Skeletal muscle cell (primary cell): ENCODE results near the gene IRF2BP1.
A peak's percentile ranks its signal among the peaks of the same experiment; 100 is the strongest.

Experiments used
- DNase-seq: peaks from one replicate; pipeline ENCODE4 v3.0.0-alpha.2; 2010; ENCODE audit warnings: low read depth
- H3K4me3 ChIP-seq: 2 replicates; pipeline ENCODE4 v1.5.1; 2011; ENCODE audit warnings: low read depth, mild to moderate bottlenecking, control low read depth, low read length, moderate library complexity

The IRF2BP1 gene, protein sequence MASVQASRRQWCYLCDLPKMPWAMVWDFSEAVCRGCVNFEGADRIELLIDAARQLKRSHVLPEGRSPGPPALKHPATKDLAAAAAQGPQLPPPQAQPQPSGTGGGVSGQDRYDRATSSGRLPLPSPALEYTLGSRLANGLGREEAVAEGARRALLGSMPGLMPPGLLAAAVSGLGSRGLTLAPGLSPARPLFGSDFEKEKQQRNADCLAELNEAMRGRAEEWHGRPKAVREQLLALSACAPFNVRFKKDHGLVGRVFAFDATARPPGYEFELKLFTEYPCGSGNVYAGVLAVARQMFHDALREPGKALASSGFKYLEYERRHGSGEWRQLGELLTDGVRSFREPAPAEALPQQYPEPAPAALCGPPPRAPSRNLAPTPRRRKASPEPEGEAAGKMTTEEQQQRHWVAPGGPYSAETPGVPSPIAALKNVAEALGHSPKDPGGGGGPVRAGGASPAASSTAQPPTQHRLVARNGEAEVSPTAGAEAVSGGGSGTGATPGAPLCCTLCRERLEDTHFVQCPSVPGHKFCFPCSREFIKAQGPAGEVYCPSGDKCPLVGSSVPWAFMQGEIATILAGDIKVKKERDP

DNA sequence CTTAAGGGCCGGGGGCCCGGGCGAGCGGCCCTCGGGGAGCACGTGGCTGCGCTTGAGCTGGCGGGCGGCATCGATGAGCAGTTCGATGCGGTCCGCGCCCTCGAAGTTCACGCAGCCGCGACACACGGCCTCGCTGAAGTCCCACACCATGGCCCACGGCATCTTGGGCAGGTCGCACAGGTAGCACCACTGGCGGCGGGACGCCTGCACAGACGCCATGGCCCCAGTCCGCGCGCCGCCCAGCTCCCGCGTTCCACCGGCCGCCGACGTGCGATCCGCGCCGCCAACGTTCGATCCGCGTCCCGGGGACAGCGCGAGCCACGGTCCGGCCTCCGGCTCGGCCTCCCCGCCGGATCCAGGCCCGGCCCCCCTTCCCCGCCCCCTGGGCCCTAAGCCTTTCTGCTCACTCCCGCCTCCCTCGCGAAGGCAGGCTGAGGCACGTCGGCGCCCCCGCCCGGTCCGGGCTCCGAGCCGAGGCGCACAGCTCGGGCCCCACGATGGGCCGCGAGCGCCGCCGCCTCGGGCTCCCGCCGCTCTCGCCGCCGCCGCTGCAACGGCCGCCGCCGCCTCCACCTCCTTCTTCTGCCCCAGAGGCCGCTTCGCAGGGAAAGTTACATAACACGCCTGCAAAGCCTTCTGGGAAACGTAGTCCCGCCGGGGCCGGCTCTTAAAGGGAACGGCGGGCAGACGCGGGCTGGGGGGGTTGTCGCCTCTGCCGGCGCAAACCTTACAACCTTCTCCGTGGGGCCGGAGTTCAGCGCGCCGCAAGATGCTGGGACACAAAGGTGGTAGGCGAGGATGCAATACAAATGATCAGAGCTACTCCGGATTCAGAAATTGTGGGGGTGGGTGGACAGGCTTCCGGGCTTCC, at the start of gene IRF2BP1:
TSS of gene IRF2BP1 (minus strand) at position 586 of the 871 bp plus-strand sequence. CDS start at position 219, 367 bp downstream.
- H3K4me3 ChIP-seq: peak within 1 kb of the TSS; percentile 66
- DNase-seq: peak; percentile 79

DNA sequence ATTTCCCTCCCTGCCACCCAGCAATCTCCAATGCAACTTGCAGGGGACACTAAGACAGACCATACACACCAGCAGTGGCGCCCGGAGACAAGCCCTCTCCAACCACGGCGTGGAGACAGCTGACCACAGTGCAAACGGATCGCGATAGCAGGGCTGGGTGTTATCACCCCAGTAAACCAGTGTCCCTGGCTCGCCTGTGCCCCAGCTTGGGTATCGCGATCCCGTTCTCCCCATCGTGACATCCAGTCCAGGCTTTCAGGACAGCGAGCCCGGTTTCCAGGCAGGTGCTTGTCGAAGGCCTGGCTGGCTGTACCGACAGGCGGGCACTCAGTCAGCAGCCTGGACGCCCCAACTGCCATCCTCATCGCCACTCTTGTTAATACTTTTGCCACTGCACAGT, 49.3 kb upstream of the IRF2BP1 start:
- no peak for DNase-seq
- no peak overlapping the region for H3K4me3 ChIP-seq

DNA sequence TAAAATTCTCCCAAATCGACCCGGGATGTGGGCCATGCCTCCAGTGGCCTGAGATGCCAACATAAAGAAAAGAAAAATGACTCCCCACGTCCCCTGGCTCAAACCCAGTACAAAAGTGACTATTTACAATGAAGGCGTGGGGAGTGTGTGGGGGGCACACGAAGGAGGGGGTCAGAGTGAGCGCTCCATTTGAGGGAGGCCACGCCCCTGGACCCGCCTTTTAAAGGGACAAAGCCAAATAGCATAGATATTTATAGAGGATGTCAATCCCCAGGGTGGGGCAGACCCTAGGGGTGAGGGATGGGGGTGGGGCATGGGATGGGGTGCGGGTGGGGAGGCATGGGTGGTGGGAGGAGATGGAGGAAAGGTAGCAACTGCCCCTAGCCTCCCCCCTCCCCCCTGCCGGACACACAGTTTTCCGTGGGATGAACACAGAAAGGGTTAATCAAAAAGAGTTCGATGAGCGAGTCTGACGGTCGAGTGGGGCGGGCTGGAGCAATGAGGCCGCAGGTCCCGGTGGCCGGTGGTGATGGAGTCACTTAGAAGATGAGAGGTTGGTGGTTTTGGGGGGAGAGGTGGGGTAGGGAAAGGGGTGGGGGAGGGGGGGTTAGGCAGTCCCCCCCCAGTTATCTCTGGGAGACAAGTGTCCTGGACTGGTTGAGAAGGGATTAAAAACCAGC, 48.8 kb upstream of the IRF2BP1 start:
- no peak overlapping the region for H3K4me3 ChIP-seq
- DNase-seq: no peak

DNA sequence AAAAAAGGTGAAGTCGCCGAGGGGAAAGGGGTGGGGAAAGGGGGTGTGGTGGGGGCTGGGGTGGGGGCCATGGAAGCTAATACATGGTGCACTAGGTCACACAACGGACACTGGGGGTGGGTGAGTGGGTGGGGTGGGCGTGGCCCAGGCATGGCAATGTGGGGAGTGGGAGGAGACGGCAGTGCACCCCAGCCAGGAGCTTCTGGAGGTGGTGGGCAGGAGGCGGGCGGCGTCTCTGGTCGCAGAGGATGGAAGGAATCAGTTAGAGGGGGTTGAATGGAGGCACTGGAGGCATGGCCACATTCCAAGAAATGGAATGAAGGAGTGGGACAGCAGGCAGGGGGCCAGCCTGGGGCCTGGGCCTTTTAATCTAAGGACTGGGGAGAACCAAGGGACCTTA, 47.8 kb upstream of the IRF2BP1 start:
- DNase-seq: no peak
- H3K4me3 ChIP-seq: no peak overlapping the region

DNA sequence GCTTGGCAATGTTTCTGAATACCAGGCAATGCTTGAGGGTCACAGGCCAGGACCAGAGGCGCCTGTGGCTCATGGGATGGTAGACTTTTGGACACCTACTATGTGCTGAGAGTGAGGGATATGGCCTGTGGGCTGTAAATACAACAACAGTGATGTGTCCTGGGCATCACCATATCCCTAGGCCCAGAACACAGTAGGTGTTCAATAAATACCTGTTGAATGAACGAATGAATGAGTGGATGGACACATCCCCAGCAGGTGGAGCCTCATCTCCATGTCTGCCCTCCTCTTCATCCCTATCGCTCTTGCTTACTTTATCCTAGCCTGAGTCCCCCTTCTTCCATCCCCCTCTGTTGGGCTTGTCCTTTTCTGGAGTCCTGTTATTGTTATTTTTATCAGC, 45.1 kb upstream of the IRF2BP1 start:
- DNase-seq: no peak

DNA sequence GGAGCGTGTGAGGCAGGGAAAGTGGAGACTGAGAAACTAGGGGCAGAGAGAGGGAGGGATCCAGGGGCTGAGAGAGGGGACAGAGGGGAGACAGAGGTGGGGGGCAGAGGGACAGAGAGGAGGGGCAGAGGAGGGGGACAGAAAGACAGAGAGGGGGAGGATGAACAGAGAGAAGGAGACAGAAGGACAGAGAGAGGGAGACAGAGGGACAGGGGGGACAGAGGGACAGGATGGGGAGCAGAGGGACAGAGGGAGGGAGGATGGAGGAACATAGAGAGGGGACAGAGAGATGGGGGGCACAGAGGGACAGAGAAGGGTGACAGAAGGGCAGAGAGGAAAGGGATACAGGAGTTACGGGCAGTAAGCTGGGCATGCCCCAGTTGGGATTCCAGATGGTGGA, 43.3 kb upstream of the IRF2BP1 start:
- no peak overlapping the region for H3K4me3 ChIP-seq
- no peak for DNase-seq

More for the DNA sequence above, 45.1 kb upstream of the IRF2BP1 start:
- no peak overlapping the region for H3K4me3 ChIP-seq

DNA sequence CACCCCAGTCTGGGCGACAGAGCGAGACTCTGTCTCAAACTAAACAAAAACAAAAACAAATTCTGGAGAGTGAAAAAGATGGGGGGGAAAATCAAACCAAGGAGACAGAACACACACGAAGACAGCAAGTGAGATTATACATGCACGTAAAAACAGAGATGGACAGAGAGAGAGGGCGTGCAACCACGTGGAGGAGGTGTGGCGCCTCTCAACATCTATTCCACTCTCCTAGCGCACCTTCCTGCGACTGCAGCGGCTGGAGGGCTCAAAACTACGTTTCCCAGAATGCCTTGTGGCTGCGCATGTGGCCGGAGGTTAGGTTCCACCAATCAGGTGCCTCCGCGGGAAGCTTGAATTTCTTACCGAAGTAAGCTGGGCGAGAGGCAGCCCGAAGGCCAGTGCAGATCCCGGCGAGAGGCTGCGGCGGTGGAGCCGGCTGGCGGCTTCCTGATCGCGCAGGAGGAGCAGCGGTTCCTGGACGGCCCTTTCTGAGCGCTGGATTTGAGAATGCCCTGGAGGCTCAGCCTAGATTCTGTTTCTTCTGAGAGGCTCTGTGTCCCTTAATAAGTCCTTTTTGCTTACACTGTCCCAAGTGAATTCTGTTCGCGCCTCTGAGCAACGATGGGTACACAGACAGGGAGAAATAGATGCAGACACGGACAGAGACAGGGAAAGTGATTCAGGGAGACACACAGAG, 41.8 kb upstream of the IRF2BP1 start:
- peak; percentile 36 for DNase-seq
- no peak overlapping the region for H3K4me3 ChIP-seq

DNA sequence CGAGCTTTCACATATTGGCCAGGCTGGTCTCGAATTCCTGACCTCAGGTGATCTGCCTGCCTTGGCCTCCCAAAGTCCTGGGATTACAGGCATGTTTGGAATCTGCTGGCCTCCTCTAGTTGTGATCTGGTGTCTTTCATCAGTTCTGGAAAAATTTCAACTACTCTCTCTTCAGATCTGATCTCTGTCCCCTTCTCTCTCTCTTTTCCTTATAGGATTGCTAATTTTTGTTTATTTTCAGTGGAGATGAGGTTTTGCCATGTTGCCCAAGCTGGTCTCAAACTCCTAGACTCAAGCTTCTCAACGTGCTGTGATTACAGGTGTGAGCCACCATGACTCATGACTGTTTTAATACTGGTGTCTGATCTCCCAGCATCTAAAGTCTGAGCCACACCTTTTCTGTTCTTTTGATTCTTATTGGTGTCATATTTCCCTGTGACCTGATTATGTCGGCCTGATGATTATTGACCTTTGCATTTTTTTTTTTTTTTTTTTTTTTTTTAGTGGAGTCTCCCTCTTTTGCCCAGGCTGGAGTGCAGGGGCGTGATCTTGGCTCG, 39.0 kb upstream of the IRF2BP1 start:
- no peak overlapping the region for H3K4me3 ChIP-seq
- no peak for DNase-seq

DNA sequence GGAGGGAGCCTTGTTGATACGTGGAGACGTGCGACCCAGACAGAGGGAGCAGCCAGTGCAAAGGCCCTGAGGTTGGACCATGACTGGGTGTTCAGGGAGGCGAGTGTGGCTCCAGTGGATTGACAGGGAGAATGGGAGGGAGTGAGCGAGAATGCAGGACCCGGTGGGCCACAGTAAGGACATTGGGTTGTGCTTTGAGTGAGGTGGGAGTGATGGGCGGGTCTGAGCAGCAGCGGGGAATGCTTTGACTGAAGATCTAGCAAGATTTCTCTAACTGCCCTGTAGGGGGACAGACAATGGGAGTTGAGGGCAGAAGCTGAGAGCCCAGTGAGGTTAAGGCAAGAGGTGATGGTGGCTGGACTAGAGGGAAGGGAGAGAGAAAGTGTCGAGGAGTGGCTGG, 36.3 kb upstream of the IRF2BP1 start:
- DNase-seq: no peak

DNA sequence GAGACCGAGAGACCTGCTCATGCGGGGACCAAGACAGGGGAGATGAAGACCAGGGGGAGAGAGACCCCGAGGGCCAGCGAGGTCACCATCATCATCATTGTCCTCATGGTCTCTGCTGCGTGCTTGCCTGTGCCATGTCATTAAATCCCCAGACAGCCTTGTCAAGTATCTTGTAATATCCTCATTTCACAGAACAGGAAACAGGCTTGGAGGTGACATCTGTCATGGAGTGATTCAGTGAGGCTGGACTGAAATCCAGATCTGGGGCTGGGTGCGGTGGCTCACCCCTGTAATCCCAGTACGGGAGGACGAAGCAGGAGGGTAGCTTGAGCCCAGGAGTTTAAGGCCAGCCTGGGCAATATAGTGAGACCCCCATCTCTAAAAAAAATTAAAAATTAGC, 34.5 kb upstream of the IRF2BP1 start:
- DNase-seq: no peak
- no peak overlapping the region for H3K4me3 ChIP-seq

More for the DNA sequence above, 36.3 kb upstream of the IRF2BP1 start:
- no peak overlapping the region for H3K4me3 ChIP-seq

DNA sequence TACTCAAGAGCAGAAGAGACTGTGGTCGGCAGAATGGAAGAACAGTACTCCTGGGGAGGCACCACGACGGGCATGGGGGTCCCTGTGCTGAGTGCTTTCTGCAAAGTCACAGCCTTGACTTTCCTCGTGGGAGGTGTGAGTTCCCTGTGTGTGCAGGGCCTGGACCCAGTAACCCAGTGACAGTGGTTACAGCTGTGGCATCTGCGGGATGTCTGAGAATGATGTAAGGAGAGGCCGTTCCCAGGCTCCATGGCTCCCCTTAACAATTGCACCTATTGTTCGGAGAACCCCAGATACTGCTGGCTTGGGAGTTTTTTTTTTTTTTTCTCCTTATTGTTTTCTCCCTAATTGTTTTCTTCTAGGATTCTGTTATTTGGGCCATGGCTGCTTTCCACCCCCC, 33.7 kb upstream of the IRF2BP1 start:
- no peak for DNase-seq

DNA sequence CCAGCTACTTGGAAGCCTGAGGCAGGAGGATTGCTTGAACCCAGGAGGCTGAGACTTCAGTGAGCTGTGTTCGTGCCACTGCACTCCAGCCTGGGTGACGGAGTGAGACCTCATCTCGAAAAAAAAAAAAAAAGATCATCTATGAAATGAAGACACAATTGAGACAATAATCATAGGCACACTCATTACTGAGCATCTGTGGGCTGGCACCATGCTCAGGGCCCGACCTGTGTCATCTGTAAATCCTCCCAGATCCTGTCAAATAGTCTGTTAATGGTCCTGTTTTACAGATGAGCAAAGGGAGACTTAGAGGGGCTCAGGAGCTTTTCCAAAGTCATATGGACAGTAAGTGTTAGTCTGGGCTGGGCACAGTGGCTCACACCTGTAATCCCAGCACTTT, 32.8 kb upstream of the IRF2BP1 start:
- DNase-seq: no peak

More for the DNA sequence above, 33.7 kb upstream of the IRF2BP1 start:
- H3K4me3 ChIP-seq: no peak overlapping the region

DNA sequence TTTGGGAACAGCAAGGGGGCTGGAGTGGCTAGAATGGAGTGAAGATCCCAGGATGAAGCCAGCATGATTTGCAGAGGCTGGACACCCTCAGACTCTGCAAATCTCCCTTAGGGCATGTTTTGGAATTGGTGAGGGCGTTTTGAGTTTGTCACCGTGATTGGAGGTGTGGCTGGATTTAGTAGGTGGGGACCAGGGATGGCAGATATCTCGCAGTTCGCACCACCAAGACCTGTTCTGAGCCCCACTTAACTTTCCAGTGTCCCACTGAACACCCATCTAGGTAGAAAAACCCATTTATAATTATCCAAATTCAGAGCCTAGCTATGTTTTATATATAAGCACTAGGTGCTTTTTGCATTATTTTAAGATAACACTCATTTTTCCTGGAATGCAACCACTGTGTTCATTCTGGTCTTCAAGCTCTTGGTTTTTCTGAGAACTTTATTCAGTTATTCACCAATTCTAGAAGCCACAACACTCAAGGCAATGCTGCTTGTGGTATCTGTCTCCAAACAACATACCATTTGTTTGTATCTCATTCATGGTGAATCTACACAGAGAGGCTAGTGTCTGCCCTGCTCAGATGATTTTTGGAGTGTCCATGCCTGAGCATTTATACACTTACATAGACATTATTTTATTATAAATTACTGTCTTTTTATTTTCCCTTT, 31.6 kb upstream of the IRF2BP1 start:
- no peak for DNase-seq

More for the DNA sequence above, 32.8 kb upstream of the IRF2BP1 start:
- H3K4me3 ChIP-seq: no peak overlapping the region

DNA sequence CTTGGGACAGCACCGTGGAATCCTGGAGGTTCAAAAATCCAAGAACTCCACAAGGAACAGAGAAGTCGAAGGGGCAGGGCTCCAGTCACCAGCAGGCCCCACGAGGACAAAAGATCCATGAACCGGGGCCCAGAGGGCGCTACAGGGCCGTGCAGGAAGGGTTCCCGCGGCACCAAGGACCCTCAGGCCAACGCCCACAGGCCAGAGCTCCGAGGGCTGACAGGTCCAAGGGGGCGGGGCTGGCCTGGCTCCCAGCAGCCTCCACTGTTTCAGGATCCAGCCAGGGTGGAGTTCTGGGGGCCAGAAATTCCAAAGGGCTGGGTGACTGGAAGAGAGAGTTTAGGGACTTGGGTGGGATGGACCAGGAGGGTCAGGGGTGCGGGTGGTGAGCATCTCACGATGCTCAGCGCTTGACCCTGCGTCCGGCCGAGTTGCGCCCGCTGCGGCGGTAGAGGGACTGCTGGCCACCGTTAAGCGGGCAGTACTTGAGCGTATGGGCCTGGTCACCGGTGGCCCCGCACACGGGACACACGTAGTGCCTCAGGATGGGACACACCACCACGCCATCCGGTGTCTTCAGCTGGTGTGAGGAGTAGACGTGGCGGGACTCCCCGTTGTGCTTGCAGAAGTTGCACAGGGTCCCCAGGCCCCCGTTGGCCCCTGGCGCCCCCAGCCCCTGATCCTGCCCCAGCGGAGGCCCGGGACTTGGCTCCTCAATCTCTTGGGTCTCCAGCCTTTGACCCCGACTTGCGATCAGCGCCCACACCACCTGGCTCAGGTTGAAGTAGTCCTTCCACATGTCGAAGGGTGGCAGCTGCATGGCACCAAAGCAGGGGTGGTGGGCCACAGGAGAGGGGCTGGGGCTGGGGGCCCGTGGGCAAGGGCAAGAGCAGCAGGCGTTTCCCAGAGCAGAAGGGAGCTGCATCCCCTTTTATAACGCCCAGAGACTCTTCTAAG, 28.2 kb upstream of the IRF2BP1 start, which contains the start of gene NANOS2:
TSS of gene NANOS2 (minus strand) at position 905 of the 957 bp plus-strand sequence. CDS start at position 820, 85 bp downstream.
- H3K4me3 ChIP-seq: no peak within 1 kb of the TSS

More for the DNA sequence above, 31.6 kb upstream of the IRF2BP1 start:
- no peak overlapping the region for H3K4me3 ChIP-seq

DNA sequence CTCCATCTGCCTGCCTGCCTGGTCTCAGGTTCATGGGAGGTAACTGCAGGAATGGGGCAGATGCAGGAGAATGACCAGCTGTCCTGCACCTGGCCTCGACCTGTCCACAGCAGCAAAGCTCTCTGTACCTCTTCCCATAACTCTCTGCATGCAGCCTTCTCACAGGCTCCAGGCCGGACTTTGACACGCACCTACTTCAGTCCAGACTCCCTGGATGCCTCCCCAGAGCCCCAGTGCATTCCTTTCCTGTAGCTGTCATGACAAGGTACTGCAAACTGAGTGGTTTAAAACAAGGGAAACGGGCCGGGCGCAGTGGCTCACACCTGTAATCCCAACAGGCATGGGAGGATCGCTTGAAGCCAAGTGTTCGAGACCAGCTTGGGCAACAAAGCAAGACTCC, 25.4 kb upstream of the IRF2BP1 start:
- no peak overlapping the region for H3K4me3 ChIP-seq
- DNase-seq: no peak

More for the DNA sequence above, 28.2 kb upstream of the IRF2BP1 start, which contains the start of gene NANOS2:
- no peak for DNase-seq

DNA sequence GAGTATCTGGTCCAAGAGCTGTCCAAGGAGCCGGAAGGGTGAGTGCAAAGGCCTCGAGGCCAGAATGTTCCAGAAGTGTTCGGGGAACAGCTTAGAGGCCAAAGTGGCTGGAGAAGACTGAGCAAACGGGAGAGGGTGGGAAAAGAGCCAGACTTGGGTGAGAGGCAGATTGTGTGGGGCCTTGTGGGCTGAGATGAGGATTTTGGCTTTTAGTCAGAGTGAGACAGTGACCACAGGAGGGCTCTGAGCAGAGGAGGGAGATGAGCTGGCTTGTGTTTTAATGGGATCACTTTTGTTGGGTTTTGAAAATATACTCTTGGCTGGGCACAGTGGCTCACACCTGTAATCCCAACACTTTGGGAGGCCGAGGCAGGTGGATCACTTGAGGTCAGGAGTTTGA, 23.0 kb upstream of the IRF2BP1 start:
- no peak for DNase-seq
- no peak overlapping the region for H3K4me3 ChIP-seq

DNA sequence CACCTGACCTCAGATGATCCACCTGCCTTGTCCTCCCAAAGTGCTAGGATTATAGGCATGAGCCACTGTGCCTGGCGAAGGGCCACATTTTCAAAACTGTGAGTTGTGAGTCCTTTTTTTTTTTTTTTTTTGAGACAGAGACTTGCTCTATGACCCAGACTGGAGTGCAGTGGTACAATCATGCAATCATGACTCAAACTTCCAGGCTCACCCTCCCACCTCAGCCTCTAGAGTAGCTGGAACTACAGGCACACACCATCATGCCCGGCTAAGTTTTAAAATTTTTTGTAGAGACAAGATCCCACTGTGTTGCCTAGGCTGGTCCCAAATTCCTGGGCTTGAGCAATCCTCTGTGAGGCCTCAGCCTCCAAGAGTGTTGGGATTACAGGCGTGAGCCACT, 20.3 kb upstream of the IRF2BP1 start:
- no peak overlapping the region for H3K4me3 ChIP-seq
- DNase-seq: no peak
